ENCODE data around the gene VSIG1.

GRCh38 chrX:108097380-108097779 is 52.5 kb downstream of the VSIG1 start:
- TF ChIP-seq EZH2 (IDR thresholded peaks at IDR 0.05) (no peak), POLR2AphosphoS5 (IDR thresholded peaks at IDR 0.05; ENCODE audit: borderline replicate concordance, low read depth, low read length) (no peak)
